K562 (cell line): ENCODE measurements around the gene ADAMTSL3. TPM values are rescaled to one million over a fixed set of nuclear protein-coding genes. Genes with fewer than 3 reads are reported as not detected.

ENCODE experiments used
- ATAC-seq: fragments of 200-7000 bp; cut with Tn5 transposase; 3 replicates; pipeline ENCODE4 v1.9.1; 2020; ENCODE audit warnings: moderate library complexity
- BruUV-seq: library from RNA; stranded (reverse); fragments of 400-500 nt; replicated peaks from 2 replicates; lab custom pipeline; 2021; lab: Mats Ljungman, UMichigan
- CTCF ChIA-PET: fragments of 300-600 bp; formaldehyde crosslinking; extraction: SDS; loops from one replicate; lab custom pipeline; 2021; ENCODE audit warnings: low intra/inter-chr PET ratio; lab: Yijun Ruan, JAX
- POLR2A ChIA-PET: fragments of 300-600, 350-650 bp; sonication (Branson Sonifier 250); formaldehyde crosslinking; extraction: SDS; loops from one replicate; lab custom pipeline; 2021; ENCODE audit warnings: antibody characterized with exemption, inconsistent platforms; lab: Yijun Ruan, JAX
- DNase-seq, 4 experiments: peaks; one replicate each; pipeline versions ENCODE4 v3.0.0 to v3.0.0-alpha.2; 2011 to 2018; ENCODE audit warnings: low spot score in 3 of 4, mixed read lengths in 3 of 4; ENCODE audit errors: extremely low read depth in 1 of 4
- FAIRE-seq: peaks from 2 replicates; lab custom pipeline; 2011; peaks lifted over from hg19 to GRCh38; lab: Jason Lieb, UNC
- H2AFZ ChIP-seq: 2 replicates; pipeline ENCODE4 v1.6.0; 2011; ENCODE audit warnings: low read depth, low read length, control low read depth, inconsistent platforms
- H3K27ac ChIP-seq: fragments of 200-600 bp; 3 replicates; pipeline ENCODE4 v1.8.0; 2011; ENCODE audit warnings: low read depth, mild to moderate bottlenecking, control low read depth, inconsistent platforms, low read length, moderate library complexity, mixed read lengths; ENCODE audit errors: extremely low read depth
- H3K27me3 ChIP-seq, 2 experiments: fragments of 300-600 bp in 1 of 2; 2 replicates in 1 of 2; 3 replicates in 1 of 2; pipeline versions ENCODE4 v1.6.0 to v1.8.0; 2011; ENCODE audit warnings: inconsistent platforms in 2 of 2, low read length in 2 of 2, mild to moderate bottlenecking in 1 of 2, mixed read lengths in 1 of 2, moderate library complexity in 1 of 2; ENCODE audit not compliant: control insufficient read depth in 2 of 2, insufficient read depth in 2 of 2
- H3K36me3 ChIP-seq: fragments of 300-600 bp; 3 replicates; pipeline ENCODE4 v1.8.0; 2011; ENCODE audit warnings: mild to moderate bottlenecking, low read length, inconsistent platforms; ENCODE audit not compliant: control insufficient read depth, insufficient read depth
- H3K4me1 ChIP-seq, 2 experiments: fragments of 200-600 bp in 1 of 2; replicated peaks in 1 of 2; 2 replicates in 1 of 2; 3 replicates in 1 of 2; pipeline versions ENCODE4 v1.5.1 to v1.8.0; 2011; ENCODE audit warnings: inconsistent platforms in 2 of 2, low read length in 2 of 2, mild to moderate bottlenecking in 1 of 2, mixed read lengths in 1 of 2, moderate library complexity in 1 of 2; ENCODE audit not compliant: control insufficient read depth in 2 of 2, insufficient read depth in 2 of 2
- H3K4me2 ChIP-seq: 2 replicates; pipeline ENCODE4 v1.6.1; 2011; ENCODE audit warnings: low read length, control low read depth, inconsistent platforms, mixed read lengths; ENCODE audit not compliant: insufficient read depth
- H3K4me3 ChIP-seq: fragments of 200-600 bp; sonication (generic), shearing (Covaris generic); 2 replicates; pipeline ENCODE4 v1.5.1; 2016; ENCODE audit warnings: control low read depth, inconsistent platforms
- H3K79me2 ChIP-seq: fragments of 200-600 bp; 3 replicates; pipeline ENCODE4 v1.8.0; 2011; ENCODE audit warnings: low read length, inconsistent platforms; ENCODE audit not compliant: control insufficient read depth, insufficient read depth
- H3K9ac ChIP-seq, 2 experiments: 2 replicates each; pipeline versions ENCODE4 v1.6.0 to v1.6.1; 2011; ENCODE audit warnings: low read depth in 2 of 2, low read length in 2 of 2, control low read depth in 1 of 2, inconsistent platforms in 1 of 2, mild to moderate bottlenecking in 1 of 2, mixed read lengths in 1 of 2; ENCODE audit not compliant: insufficient read depth in 1 of 2
- H3K9me1 ChIP-seq: one replicate; pipeline ENCODE4 v1.6.0; 2011; ENCODE audit warnings: inconsistent platforms, mild to moderate bottlenecking, low read length, moderate library complexity; ENCODE audit not compliant: control insufficient read depth, insufficient read depth
- H3K9me3 ChIP-seq: replicated peaks from 2 replicates; pipeline ENCODE4 v1.5.1; 2011; ENCODE audit warnings: low read depth, low read length, inconsistent platforms; ENCODE audit not compliant: control insufficient read depth, insufficient read depth
- H4K20me1 ChIP-seq: replicated peaks from 2 replicates; pipeline ENCODE4 v1.6.1; 2011; ENCODE audit warnings: low read length, inconsistent platforms, mixed read lengths; ENCODE audit not compliant: control insufficient read depth, insufficient read depth
- ESRRA ChIP-seq: fragments of 450-650 bp; IDR thresholded peaks from 2 replicates; pipeline ENCODE4 v1.6.1; 2014; ENCODE audit warnings: low read depth, mild to moderate bottlenecking, moderate library complexity, borderline replicate concordance
- FOXK2 ChIP-seq, 2 experiments: fragments of 450-650 bp; IDR thresholded peaks in 1 of 2; conservative IDR thresholded peaks in 1 of 2; 2 replicates each; pipeline ENCODE4 v1.6.1; 2016; ENCODE audit warnings: low read depth in 2 of 2, mild to moderate bottlenecking in 1 of 2
- RBM25 ChIP-seq: fragments of 200-400 bp; formaldehyde crosslinking; IDR thresholded peaks from 2 replicates; pipeline ENCODE4 v1.6.1; 2018; ENCODE audit warnings: low read length, low read depth, moderate library complexity; ENCODE audit not compliant: severe bottlenecking
- TEAD1 ChIP-seq, 2 experiments: fragments of 450-650 bp in 1 of 2; sonication (generic) in 1 of 2; formaldehyde crosslinking; IDR thresholded peaks; 2 replicates each; pipeline versions ENCODE4 v1.4.0 to v1.8.0; 2020 to 2022; ENCODE audit warnings: mild to moderate bottlenecking in 2 of 2, missing genetic modification reagents in 1 of 2
- WGBS: fragments of 100-300 bp; shearing (Covaris generic); methylation state at CpG from one replicate; pipeline ENCODE4 v1.1.6; 2016; ENCODE audit warnings: low coverage, mixed read lengths; ENCODE audit not compliant: insufficient coverage; ENCODE audit errors: missing lambda C conversion rate; 5-methylcytosine and 5-hydroxymethylcytosine counted together
- in situ Hi-C: fragments of 300-500 bp; cut with MboI; formaldehyde crosslinking; loops from 4 replicates; pipeline ENCODE4 v1.15.0; 2018; ENCODE audit warnings: inconsistent platforms, mixed read lengths
- intact Hi-C: fragments of 100-400 bp; cut with micrococcal nuclease; formaldehyde crosslinking; loops from 2 replicates; pipeline ENCODE4 v1.14.2; 2022
- polyA plus RNA-seq, 8 experiments: library from polyadenylated mRNA; depleted of rRNA in 4 of 8; stranded (reverse) in 5 of 8; unstranded in 3 of 8; fragments of >200 nt; fragmentation: Nextera tagmentation in 2 of 8; fragmentation: Illumina TruSeq in 1 of 8; extraction: Ambion mirVana in 2 of 8; extraction: Trizol in 1 of 8; gene quantifications; 2 replicates each; pipeline versions ENCODE4 v1.2.1 to v1.2.3, GENCODE V29; 2011 to 2014; ENCODE audit warnings: inconsistent platforms in 1 of 8, missing spikeins in 1 of 8
- total RNA-seq, 7 experiments: library from RNA; depleted of rRNA in 6 of 7; stranded (reverse); fragments of >200 nt in 6 of 7; fragmentation: Illumina TruSeq in 2 of 7; extraction: Trizol in 2 of 7; gene quantifications; 2 replicates each; pipeline versions ENCODE4 v1.2.1 to v1.2.3, GENCODE V29; 2011 to 2021; ENCODE audit warnings: low replicate concordance in 1 of 7

ADAMTSL3 gene
- total and polyA plus RNA-seq, 9 of the 15 experiments (the other 6 are each of a cell fraction or from before 2014, with no cell fraction given): 0.01 to 0.18 (median 0.07) TPM; not detected in 3

DNA sequence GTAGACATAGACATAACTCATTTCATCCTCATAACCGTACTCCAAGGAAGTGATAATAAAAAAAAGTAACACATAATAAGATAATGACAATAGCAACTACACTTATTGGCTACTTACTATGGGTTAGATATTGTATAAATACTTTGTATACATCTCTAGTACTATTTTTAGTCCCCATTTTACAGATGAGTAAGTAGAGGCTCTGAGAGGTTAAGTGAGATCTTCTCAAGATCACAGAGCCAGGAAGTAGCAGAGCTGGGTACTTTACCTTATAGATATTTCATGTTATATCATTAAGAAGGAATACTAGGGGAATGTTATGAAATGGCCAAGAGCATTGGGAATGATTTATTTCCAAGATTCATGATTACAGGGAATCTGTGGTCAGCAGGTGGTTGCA lies 49.4 kb upstream of the ADAMTSL3 start:
- Histone ChIP-seq H3K9me3 (no peaks in the 10 kb centered on the region), H3K9me1 (no peaks in the 10 kb centered on the region), H3K4me3 (no peak overlapping the region), H3K36me3 (no peaks in the 10 kb centered on the region), H3K79me2 (no peaks in the 10 kb centered on the region), H3K4me1 (no peaks in the 10 kb centered on the region), H3K4me2 (no peak overlapping the region), H3K9ac (no peak overlapping the region), H3K27me3 (no peaks in the 10 kb centered on the region), H4K20me1 (no peaks in the 10 kb centered on the region), H3K27ac (no peak overlapping the region), H2AFZ (no peak overlapping the region)
- ATAC-seq: no peak
- ChIA-PET POLR2A (interaction anchor here (1.2 kb wide), 1 partner anchor 18 kb away, joined by 3 read pairs; no protein-coding TSS in a partner anchor), CTCF (no interaction called here)
- no peak for FAIRE-seq
- 36% methylated on average over 1 of the region's 1 CpG for WGBS
- no peak for DNase-seq
- in situ Hi-C loops: no loop called here
- BruUV-seq: no TSS peak
- intact Hi-C loops: no loop called here
- peak; percentile 78 for TF ChIP-seq RBM25
- peak; percentile 51; the same call in 1 of the 2 replicates for TF ChIP-seq ESRRA
- no peak for TF ChIP-seq FOXK2 (conservative IDR thresholded peaks at IDR 0.05 in 1 of 2, IDR thresholded peaks at IDR 0.05 in 1 of 2; ENCODE audit: low read depth in 2 of 2)
- TF ChIP-seq TEAD1 (CRISPR knock-in tag; IDR thresholded peaks at IDR 0.05): no peak
